SK-N-SH treated with all-trans-retinoic acid at 6 μM for 48 hours (cell line): ENCODE results near the gene CLDN16.

ENCODE experiments used
- ATAC-seq: fragments of 200-7000 bp; cut with Tn5 transposase; 3 replicates; pipeline ENCODE4 v1.9.1; 2020; ENCODE audit warnings: mild to moderate bottlenecking, moderate library complexity
- ARNTL ChIP-seq: fragments of 450-650 bp; formaldehyde crosslinking; IDR thresholded peaks from 2 replicates; pipeline ENCODE4 v1.5.0; 2020; ENCODE audit warnings: low read depth, mild to moderate bottlenecking, moderate library complexity, borderline replicate concordance
- BACH2 ChIP-seq: fragments of 250-450 bp; sonication (Bioruptor Pico); IDR thresholded peaks from 2 replicates; pipeline ENCODE4 v1.9.0; 2021; ENCODE audit warnings: mild to moderate bottlenecking, borderline replicate concordance
- CSDC2 ChIP-seq: fragments of 250-450 bp; sonication (Bioruptor Pico); IDR thresholded peaks from 2 replicates; pipeline ENCODE4 v1.5.0; 2020; ENCODE audit warnings: mild to moderate bottlenecking, moderate library complexity
- ISL1 ChIP-seq: fragments of 250-450 bp; sonication (Bioruptor Pico); IDR thresholded peaks from 2 replicates; pipeline ENCODE4 v2.1.2; 2022; ENCODE audit warnings: mild to moderate bottlenecking, moderate library complexity
- OSR1 ChIP-seq: fragments of 250-450 bp; sonication (Bioruptor Pico); IDR thresholded peaks from 2 replicates; pipeline ENCODE4 v1.8.0; 2022; ENCODE audit warnings: moderate library complexity, mild to moderate bottlenecking, inconsistent platforms
- PPARA ChIP-seq: fragments of 250-450 bp; sonication (Bioruptor Pico); IDR thresholded peaks from 2 replicates; pipeline ENCODE4 v1.5.0; 2020; ENCODE audit warnings: mild to moderate bottlenecking, borderline replicate concordance
- RARB ChIP-seq: fragments of 250-450 bp; sonication (Bioruptor Pico); IDR thresholded peaks from 2 replicates; pipeline ENCODE4 v1.8.0; 2021; ENCODE audit warnings: mild to moderate bottlenecking, moderate library complexity
- SNAI2 ChIP-seq: fragments of 250-450 bp; sonication (Bioruptor Pico); IDR thresholded peaks from 2 replicates; pipeline ENCODE4 v1.5.0; 2020; ENCODE audit warnings: mild to moderate bottlenecking, moderate library complexity
- TCF4 ChIP-seq: fragments of 250-450 bp; sonication (Bioruptor Pico); IDR thresholded peaks from 2 replicates; pipeline ENCODE4 v1.8.0; 2021; ENCODE audit warnings: mild to moderate bottlenecking, moderate library complexity, borderline replicate concordance
- TOX ChIP-seq: fragments of 250-450 bp; sonication (Bioruptor Pico); IDR thresholded peaks from 2 replicates; pipeline ENCODE4 v1.8.0; 2021; ENCODE audit warnings: mild to moderate bottlenecking, moderate library complexity, borderline replicate concordance
- ZC3H10 ChIP-seq: fragments of 250-450 bp; sonication (Bioruptor Pico); IDR thresholded peaks from 2 replicates; pipeline ENCODE4 v1.5.1; 2021; ENCODE audit warnings: mild to moderate bottlenecking, moderate library complexity
- ZFP3 ChIP-seq: fragments of 250-450 bp; sonication (Bioruptor Pico); IDR thresholded peaks from 2 replicates; pipeline ENCODE4 v1.5.0; 2020; ENCODE audit warnings: mild to moderate bottlenecking, moderate library complexity
- ZFP30 ChIP-seq: fragments of 450-650 bp; formaldehyde crosslinking; IDR thresholded peaks from 2 replicates; pipeline ENCODE4 v1.5.0; 2022; ENCODE audit warnings: mild to moderate bottlenecking, moderate library complexity
- ZNF565 ChIP-seq: fragments of 450-650 bp; formaldehyde crosslinking; conservative IDR thresholded peaks from 2 replicates; pipeline ENCODE4 v1.5.0; 2020; ENCODE audit warnings: low read depth, mild to moderate bottlenecking, moderate library complexity
- ZNF70 ChIP-seq: fragments of 450-650 bp; formaldehyde crosslinking; IDR thresholded peaks from 2 replicates; pipeline ENCODE4 v1.5.0; 2020; ENCODE audit warnings: mild to moderate bottlenecking, moderate library complexity
- ZNF8 ChIP-seq: fragments of 450-650 bp; formaldehyde crosslinking; IDR thresholded peaks from 2 replicates; pipeline ENCODE4 v1.5.0; 2020; ENCODE audit warnings: mild to moderate bottlenecking, moderate library complexity
- TF ChIP-seq, protein P1 (sequence below): fragments of 250-450 bp; sonication (Bioruptor Pico); IDR thresholded peaks from 2 replicates; pipeline ENCODE4 v1.5.1; 2021; ENCODE audit warnings: mild to moderate bottlenecking, moderate library complexity
- TF ChIP-seq, protein P2 (sequence below): fragments of 250-450 bp; sonication (Bioruptor Pico); IDR thresholded peaks from 2 replicates; pipeline ENCODE4 v1.8.0; 2020; ENCODE audit warnings: mild to moderate bottlenecking, moderate library complexity, borderline replicate concordance
- TF ChIP-seq, protein P3 (sequence below): fragments of 250-450 bp; sonication (Bioruptor Pico); IDR thresholded peaks from 2 replicates; pipeline ENCODE4 v1.5.0; 2020; ENCODE audit warnings: mild to moderate bottlenecking, moderate library complexity
- TF ChIP-seq, protein P4 (sequence below): fragments of 250-450 bp; sonication (Bioruptor Pico); IDR thresholded peaks from 2 replicates; pipeline ENCODE4 v1.8.0; 2021; ENCODE audit warnings: low read depth, mild to moderate bottlenecking, moderate library complexity, borderline replicate concordance
- TF ChIP-seq, protein P5 (sequence below): fragments of 250-450 bp; sonication (Bioruptor Pico); IDR thresholded peaks from 2 replicates; pipeline ENCODE4 v1.5.1; 2020; ENCODE audit warnings: low read depth, mild to moderate bottlenecking, moderate library complexity

CLDN16 gene

DNA sequence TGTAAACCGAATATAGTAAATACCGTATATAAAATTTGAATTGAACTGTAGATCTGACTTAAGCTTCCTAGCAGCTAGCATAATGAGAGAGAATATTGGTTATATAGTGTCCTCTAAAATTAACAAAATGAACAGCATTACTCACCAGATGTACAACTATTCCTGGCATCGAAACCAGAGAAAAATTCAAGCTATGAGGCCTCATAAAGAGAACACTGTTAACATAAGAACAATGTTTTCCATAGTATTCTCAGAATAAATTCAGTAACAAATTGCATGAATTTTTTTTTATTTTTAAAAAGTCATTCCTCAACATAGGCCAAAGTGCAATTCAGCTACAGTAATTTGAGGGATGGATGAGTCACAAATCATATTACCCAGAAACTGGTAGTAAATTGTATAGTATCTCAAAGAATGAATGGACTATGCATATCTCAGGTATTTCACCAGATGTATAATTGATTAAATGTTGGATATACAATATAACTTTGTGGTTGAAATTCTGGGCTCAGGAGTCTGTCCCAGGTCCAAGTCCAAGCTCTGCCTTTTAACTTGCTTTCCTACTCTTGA lies 56.7 kb downstream of the CLDN16 start:
- TF ChIP-seq TCF4 (CRISPR knock-in tag): no peak
- TF ChIP-seq, protein P1, sequence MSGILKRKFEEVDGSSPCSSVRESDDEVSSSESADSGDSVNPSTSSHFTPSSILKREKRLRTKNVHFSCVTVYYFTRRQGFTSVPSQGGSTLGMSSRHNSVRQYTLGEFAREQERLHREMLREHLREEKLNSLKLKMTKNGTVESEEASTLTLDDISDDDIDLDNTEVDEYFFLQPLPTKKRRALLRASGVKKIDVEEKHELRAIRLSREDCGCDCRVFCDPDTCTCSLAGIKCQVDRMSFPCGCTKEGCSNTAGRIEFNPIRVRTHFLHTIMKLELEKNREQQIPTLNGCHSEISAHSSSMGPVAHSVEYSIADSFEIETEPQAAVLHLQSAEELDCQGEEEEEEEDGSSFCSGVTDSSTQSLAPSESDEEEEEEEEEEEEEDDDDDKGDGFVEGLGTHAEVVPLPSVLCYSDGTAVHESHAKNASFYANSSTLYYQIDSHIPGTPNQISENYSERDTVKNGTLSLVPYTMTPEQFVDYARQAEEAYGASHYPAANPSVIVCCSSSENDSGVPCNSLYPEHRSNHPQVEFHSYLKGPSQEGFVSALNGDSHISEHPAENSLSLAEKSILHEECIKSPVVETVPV (CRISPR knock-in tag): no peak
- no peak for TF ChIP-seq BACH2 (CRISPR knock-in tag)
- no peak for ATAC-seq

DNA sequence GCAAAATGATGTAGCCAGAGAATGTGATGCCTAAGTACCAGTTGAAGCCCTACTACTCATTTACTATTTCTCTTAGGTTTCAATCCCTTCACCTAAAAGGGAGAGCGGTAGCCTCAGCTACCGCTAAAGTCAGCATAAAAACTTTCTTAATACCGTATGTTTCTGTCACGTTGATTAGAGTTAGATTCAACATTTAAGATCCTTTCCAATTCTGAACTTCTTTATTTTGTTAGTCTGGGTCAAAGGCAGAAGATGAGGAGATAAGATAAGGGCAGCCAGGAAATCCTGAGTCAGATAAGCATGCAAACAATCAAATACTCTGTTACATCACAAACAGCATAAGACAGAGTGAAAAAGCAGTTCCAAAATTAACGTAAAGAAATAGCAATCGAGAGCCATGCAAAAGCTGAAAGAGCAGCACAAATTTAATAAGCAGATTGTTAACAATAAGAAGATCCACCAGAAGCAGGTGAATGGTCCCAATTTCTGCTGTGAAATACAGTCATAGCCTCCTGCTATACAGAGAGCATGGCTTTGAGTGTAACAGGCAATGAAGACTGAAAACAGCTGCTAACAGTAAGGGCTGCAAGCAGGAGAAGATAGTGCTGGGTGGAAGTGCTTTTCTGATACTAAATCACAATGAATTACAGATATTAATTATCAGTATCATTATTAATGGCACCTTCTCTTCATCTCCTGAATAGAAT lies 58.8 kb downstream of the CLDN16 start:
- ATAC-seq: peak; percentile 24; the same call in 1 of the 3 replicates
- TF ChIP-seq ZFP3 (no peak), BACH2 (CRISPR knock-in tag) (no peak), ARNTL (no peak), PPARA (CRISPR knock-in tag) (no peak), ZC3H10 (no peak)
- TF ChIP-seq, protein P2, sequence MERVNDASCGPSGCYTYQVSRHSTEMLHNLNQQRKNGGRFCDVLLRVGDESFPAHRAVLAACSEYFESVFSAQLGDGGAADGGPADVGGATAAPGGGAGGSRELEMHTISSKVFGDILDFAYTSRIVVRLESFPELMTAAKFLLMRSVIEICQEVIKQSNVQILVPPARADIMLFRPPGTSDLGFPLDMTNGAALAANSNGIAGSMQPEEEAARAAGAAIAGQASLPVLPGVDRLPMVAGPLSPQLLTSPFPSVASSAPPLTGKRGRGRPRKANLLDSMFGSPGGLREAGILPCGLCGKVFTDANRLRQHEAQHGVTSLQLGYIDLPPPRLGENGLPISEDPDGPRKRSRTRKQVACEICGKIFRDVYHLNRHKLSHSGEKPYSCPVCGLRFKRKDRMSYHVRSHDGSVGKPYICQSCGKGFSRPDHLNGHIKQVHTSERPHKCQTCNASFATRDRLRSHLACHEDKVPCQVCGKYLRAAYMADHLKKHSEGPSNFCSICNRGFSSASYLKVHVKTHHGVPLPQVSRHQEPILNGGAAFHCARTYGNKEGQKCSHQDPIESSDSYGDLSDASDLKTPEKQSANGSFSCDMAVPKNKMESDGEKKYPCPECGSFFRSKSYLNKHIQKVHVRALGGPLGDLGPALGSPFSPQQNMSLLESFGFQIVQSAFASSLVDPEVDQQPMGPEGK (CRISPR knock-in tag): no peak
- TF ChIP-seq, protein P1 (CRISPR knock-in tag): no peak
- TF ChIP-seq, protein P3, sequence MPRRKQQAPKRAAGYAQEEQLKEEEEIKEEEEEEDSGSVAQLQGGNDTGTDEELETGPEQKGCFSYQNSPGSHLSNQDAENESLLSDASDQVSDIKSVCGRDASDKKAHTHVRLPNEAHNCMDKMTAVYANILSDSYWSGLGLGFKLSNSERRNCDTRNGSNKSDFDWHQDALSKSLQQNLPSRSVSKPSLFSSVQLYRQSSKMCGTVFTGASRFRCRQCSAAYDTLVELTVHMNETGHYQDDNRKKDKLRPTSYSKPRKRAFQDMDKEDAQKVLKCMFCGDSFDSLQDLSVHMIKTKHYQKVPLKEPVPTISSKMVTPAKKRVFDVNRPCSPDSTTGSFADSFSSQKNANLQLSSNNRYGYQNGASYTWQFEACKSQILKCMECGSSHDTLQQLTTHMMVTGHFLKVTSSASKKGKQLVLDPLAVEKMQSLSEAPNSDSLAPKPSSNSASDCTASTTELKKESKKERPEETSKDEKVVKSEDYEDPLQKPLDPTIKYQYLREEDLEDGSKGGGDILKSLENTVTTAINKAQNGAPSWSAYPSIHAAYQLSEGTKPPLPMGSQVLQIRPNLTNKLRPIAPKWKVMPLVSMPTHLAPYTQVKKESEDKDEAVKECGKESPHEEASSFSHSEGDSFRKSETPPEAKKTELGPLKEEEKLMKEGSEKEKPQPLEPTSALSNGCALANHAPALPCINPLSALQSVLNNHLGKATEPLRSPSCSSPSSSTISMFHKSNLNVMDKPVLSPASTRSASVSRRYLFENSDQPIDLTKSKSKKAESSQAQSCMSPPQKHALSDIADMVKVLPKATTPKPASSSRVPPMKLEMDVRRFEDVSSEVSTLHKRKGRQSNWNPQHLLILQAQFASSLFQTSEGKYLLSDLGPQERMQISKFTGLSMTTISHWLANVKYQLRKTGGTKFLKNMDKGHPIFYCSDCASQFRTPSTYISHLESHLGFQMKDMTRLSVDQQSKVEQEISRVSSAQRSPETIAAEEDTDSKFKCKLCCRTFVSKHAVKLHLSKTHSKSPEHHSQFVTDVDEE (CRISPR knock-in tag): no peak

DNA sequence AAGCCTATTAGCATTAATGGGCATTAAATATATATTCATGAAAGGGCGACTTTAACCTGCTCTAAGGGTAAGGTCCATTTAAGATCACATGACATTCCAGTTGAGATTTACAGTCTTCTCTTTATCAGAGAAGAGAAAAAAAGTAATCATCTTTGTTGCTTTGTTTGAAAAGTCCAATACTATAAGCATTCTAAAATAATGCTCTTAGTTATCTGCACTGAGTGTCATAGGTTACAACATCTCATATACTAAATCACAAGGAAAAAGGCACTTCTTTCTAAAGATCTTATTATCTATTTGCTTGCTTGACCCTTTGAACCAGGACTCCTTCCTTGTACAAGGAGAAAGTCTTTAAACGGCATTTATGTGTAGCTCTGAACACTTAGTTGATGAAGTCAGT lies 60.3 kb downstream of the CLDN16 start:
- no peak for ATAC-seq

DNA sequence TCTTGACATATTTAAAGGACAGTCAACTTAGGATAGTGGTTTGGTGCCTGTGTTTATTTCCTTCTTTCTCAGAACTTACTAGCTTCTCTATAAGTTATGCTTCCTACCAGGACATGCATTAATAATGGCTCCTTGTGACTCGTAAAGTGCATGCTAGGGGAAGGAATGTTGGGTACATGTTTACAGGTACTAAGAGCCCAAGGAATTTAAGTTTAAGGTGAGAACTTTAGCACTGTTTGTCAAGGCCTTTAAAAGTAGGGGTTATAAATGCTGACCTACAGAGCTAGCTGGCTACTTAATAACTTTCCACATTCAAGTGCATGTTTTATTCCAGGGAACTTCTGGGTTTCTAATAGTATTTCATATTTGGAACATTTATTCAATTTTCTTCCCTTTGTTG lies 61.8 kb downstream of the CLDN16 start, which contains the start of gene TMEM207:
TMEM207 (minus strand) TSS at position 101 of the 400 bp plus-strand sequence; CDS start at position 9, 92 bp downstream.
- ATAC-seq: no peak
- TF ChIP-seq, protein P4, sequence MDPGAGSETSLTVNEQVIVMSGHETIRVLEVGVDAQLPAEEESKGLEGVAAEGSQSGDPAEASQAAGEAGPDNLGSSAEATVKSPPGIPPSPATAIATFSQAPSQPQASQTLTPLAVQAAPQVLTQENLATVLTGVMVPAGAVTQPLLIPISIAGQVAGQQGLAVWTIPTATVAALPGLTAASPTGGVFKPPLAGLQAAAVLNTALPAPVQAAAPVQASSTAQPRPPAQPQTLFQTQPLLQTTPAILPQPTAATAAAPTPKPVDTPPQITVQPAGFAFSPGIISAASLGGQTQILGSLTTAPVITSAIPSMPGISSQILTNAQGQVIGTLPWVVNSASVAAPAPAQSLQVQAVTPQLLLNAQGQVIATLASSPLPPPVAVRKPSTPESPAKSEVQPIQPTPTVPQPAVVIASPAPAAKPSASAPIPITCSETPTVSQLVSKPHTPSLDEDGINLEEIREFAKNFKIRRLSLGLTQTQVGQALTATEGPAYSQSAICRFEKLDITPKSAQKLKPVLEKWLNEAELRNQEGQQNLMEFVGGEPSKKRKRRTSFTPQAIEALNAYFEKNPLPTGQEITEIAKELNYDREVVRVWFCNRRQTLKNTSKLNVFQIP (CRISPR knock-in tag): no peak
- TF ChIP-seq RARB (CRISPR knock-in tag) (no peak), ZFP30 (CRISPR knock-in tag) (no peak), ZNF8 (CRISPR knock-in tag) (no peak), SNAI2 (CRISPR knock-in tag) (no peak), ZNF565 (CRISPR knock-in tag) (no peak), CSDC2 (no peak), ZNF70 (no peak), ZFP3 (no peak)
- TF ChIP-seq, protein P5, sequence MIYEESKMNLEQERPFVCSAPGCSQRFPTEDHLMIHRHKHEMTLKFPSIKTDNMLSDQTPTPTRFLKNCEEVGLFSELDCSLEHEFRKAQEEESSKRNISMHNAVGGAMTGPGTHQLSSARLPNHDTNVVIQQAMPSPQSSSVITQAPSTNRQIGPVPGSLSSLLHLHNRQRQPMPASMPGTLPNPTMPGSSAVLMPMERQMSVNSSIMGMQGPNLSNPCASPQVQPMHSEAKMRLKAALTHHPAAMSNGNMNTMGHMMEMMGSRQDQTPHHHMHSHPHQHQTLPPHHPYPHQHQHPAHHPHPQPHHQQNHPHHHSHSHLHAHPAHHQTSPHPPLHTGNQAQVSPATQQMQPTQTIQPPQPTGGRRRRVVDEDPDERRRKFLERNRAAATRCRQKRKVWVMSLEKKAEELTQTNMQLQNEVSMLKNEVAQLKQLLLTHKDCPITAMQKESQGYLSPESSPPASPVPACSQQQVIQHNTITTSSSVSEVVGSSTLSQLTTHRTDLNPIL (CRISPR knock-in tag): no peak

More for the DNA sequence above, 60.3 kb downstream of the CLDN16 start:
- TF ChIP-seq TOX (CRISPR knock-in tag): no peak
- TF ChIP-seq ZNF565 (CRISPR knock-in tag): no peak
- no peak for TF ChIP-seq ISL1 (CRISPR knock-in tag)
- TF ChIP-seq, protein P2 (CRISPR knock-in tag): no peak
- no peak for TF ChIP-seq OSR1 (CRISPR knock-in tag)
- no peak for TF ChIP-seq ZNF70
